HEK293 (cell line): Measurements from ENCODE around the gene AMPD3.

Experiments
- ZBTB8A ChIP-seq: fragments of 450-650 bp; formaldehyde crosslinking; IDR thresholded peaks from 2 replicates; pipeline ENCODE4 v1.5.1; 2016; ENCODE audit warnings: missing biosample characterization, missing genetic modification characterization
- ZNF549 ChIP-seq: fragments of 450-650 bp; IDR thresholded peaks from 2 replicates; pipeline ENCODE4 v1.5.1; 2018; ENCODE audit warnings: missing biosample characterization, missing genetic modification characterization, mild to moderate bottlenecking, inconsistent platforms, moderate library complexity

DNA sequence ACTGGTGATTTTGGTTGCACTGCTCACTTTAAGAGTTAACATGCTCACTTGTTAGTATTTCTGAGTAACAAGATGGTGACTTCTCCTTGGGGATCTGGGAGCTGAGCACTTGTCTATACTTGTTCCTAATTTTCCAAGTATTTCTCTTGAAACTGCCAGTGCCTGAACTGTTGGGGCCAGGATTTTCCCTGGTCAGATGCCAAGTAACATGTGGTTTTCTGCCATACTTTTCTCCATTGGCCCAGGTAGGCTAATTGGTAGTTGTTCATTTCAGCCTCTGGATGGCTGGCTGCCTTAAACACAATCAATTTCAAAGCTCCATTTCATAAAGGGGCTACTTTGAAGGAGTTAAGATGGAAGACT, 50.9 kb downstream of the AMPD3 start:
- no peak for TF ChIP-seq ZNF549
- TF ChIP-seq ZBTB8A = no peak
